Measurements from ENCODE around the gene DNAH6. TPM values are rescaled to one million over a fixed set of nuclear protein-coding genes. Genes with fewer than 3 reads are reported as not detected.

The DNAH6 gene
- total RNA-seq, 6 experiments from 2014 or later = 0.66 to 2.3 (median 1.3) TPM

DNA sequence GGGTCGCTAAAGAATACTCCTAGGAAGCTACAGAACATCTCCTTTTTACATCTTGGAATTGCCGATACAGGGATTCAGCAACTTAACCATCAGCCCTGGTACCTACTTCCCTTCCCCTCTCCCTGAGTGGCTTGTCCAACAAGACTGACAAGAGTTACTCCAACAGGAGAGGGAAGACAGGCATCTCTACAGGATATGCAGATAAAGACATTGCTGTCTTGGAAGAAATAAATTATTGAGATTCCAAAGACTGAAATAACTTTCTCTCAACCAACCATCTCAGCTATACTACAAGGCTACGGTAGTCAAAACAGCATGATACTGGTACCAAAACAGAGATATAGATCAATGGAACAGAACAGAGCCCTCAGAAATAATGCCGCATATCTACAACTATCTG lies 277.3 kb downstream of the DNAH6 start:
- ATAC-seq (no peak), DNase-seq (no peak)
- intact Hi-C loops (cut with DNase I) = no loop called here
- Histone ChIP-seq H3K4me3 (no peak overlapping the region), H3K9me3 (no peaks in the 10 kb centered on the region), H3K27me3 (no peaks in the 10 kb centered on the region), H3K27ac (no peak overlapping the region), H3K36me3 (no peaks in the 10 kb centered on the region), H3K4me1 (no peaks in the 10 kb centered on the region)
- TF ChIP-seq POLR2A (IDR thresholded peaks at IDR 0.05) (no peak), CTCF (IDR thresholded peaks at IDR 0.05) (no peak)
- WGBS (ENCODE audit: insufficient coverage, low coverage, low lambda C conversion rate, missing lambda C conversion rate) = 95% methylated on average over 4 of the region's 4 CpGs

DNA sequence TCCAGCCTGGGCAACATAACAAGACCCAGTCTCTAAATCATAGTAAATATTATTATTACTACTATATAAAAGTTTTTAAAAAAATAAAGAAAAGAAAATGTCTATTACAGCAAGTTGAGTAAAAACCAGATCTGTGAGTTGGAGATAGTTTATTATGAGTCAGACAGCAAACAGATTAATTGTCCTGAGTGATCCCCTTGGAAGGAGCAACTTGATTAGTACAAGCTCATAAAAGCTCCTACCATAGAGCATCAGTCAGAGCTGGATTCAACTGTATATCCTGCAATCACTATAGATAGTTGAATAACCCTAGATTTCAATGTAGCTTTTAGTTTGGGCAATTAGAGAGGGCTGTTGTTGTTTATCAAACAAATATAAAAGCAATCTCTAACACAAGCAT lies 280.5 kb downstream of the DNAH6 start:
- DNase-seq (no peak), ATAC-seq (no peak)
- intact Hi-C loops (cut with DNase I) = no loop called here
- Histone ChIP-seq H3K9me3 (no peaks in the 10 kb centered on the region), H3K4me1 (no peaks in the 10 kb centered on the region), H3K36me3 (no peaks in the 10 kb centered on the region), H3K27me3 (no peaks in the 10 kb centered on the region), H3K27ac (no peak overlapping the region), H3K4me3 (no peak overlapping the region)
- TF ChIP-seq POLR2A (IDR thresholded peaks at IDR 0.05) = no peak
- no peak for TF ChIP-seq CTCF (IDR thresholded peaks at IDR 0.05)

GRCh38 chr2:84797271-84797670 lies 281.0 kb downstream of the DNAH6 start:
- H3K4me3 ChIP-seq = no peak overlapping the region
- TF ChIP-seq POLR2A (IDR thresholded peaks at IDR 0.05) (no peak), CTCF (IDR thresholded peaks at IDR 0.05) (no peak)
- no peaks in the 10 kb centered on the region for H3K36me3 ChIP-seq
- no peak for DNase-seq
- 98% methylated on average over 3 of the region's 3 CpGs for WGBS (ENCODE audit: insufficient coverage, low coverage, low lambda C conversion rate, missing lambda C conversion rate)
- ATAC-seq = no peak
- intact Hi-C loops (cut with DNase I) = no loop called here
- H3K27ac ChIP-seq = no peak overlapping the region
- no peaks in the 10 kb centered on the region for H3K9me3 ChIP-seq
- no peaks in the 10 kb centered on the region for H3K4me1 ChIP-seq
- no peaks in the 10 kb centered on the region for H3K27me3 ChIP-seq

GRCh38 chr2:84799772-84800171 lies 283.5 kb downstream of the DNAH6 start:
- DNase-seq = no peak
- H3K27ac ChIP-seq = no peak overlapping the region
- no peak for TF ChIP-seq POLR2A (IDR thresholded peaks at IDR 0.05)
- no peak for TF ChIP-seq CTCF (IDR thresholded peaks at IDR 0.05)
- no peaks in the 10 kb centered on the region for H3K27me3 ChIP-seq
- H3K4me1 ChIP-seq = no peaks in the 10 kb centered on the region
- intact Hi-C loops (cut with DNase I) = no loop called here
- no peaks in the 10 kb centered on the region for H3K9me3 ChIP-seq
- no peak for ATAC-seq
- no peak overlapping the region for H3K4me3 ChIP-seq
- H3K36me3 ChIP-seq = no peaks in the 10 kb centered on the region
- 100% methylated on average over 1 of the region's 1 CpG for WGBS (ENCODE audit: insufficient coverage, low coverage, low lambda C conversion rate, missing lambda C conversion rate)

GRCh38 chr2:84800194-84800805 lies 284.0 kb downstream of the DNAH6 start:
- TF ChIP-seq POLR2A (IDR thresholded peaks at IDR 0.05) (no peak), CTCF (IDR thresholded peaks at IDR 0.05) (no peak)
- no peak overlapping the region for H3K27ac ChIP-seq
- no peak overlapping the region for H3K4me3 ChIP-seq
- no peaks in the 10 kb centered on the region for H3K36me3 ChIP-seq
- DNase-seq (no peak), ATAC-seq (no peak)
- intact Hi-C loops (cut with DNase I) = no loop called here
- no peaks in the 10 kb centered on the region for H3K27me3 ChIP-seq
- H3K4me1 ChIP-seq = no peaks in the 10 kb centered on the region
- H3K9me3 ChIP-seq = no peaks in the 10 kb centered on the region
- WGBS (ENCODE audit: insufficient coverage, low coverage, low lambda C conversion rate, missing lambda C conversion rate) = 50% methylated on average over 1 of the region's 1 CpG

Measured in right lobe of liver (tissue), 6 donors.